Thyroid gland (tissue), 4 donors: Measurements from ENCODE around the gene PARP11. TPM values are rescaled to one million over a fixed set of nuclear protein-coding genes. Genes with fewer than 3 reads are reported as not detected.
"Not testable (repeated sequence)": the region's sequence is repeated elsewhere in the genome, so short reads cannot be mapped to it uniquely, and the experiment has no call there.

Source experiments
- DNase-seq, 2 donors: peaks; one replicate each; pipeline ENCODE4 v3.0.0-alpha.2; 2019
- H3K27ac ChIP-seq, 3 donors: fragments of 200-600 bp; sonication (generic); 1 replicate in 2 of 3; 2 replicates in 1 of 3; pipeline ENCODE4 v1.5.1; 2016 to 2019; ENCODE audit warnings: mild to moderate bottlenecking in 1 of 3, moderate library complexity in 1 of 3
- H3K27me3 ChIP-seq: fragments of 200-600 bp; sonication (generic); one replicate; pipeline ENCODE4 v1.5.1; 2019
- H3K36me3 ChIP-seq, 2 donors: fragments of 200-600 bp; sonication (generic); one replicate each; pipeline ENCODE4 v1.5.1; 2016 to 2019
- H3K4me1 ChIP-seq, 2 donors: fragments of 200-600 bp; sonication (generic); one replicate each; pipeline ENCODE4 v1.5.1; 2017 to 2019
- H3K4me3 ChIP-seq, 3 donors: fragments of 200-600 bp; sonication (generic); replicated peaks in 1 of 3; 1 replicate in 2 of 3; 2 replicates in 1 of 3; pipeline ENCODE4 v1.5.1; 2016; ENCODE audit warnings: mild to moderate bottlenecking in 1 of 3
- H3K9me3 ChIP-seq: fragments of 200-600 bp; sonication (generic); one replicate; pipeline ENCODE4 v1.5.1; 2017
- POLR2A ChIP-seq, 2 donors: fragments of 450-650 bp; IDR thresholded peaks; one replicate each; pipeline ENCODE4 v1.6.1; 2017; ENCODE audit warnings: antibody characterized with exemption in 2 of 2, mild to moderate bottlenecking in 2 of 2, moderate library complexity in 1 of 2
- WGBS, 2 donors: methylation state at CpG; one replicate each; pipeline ENCODE4 v1.1.5; 2017; 5-methylcytosine and 5-hydroxymethylcytosine counted together
- intact Hi-C: fragments of 100-400 bp; cut with DNase I; formaldehyde crosslinking; loops from one replicate; pipeline ENCODE4 v1.15.1; 2023
- total RNA-seq, 4 donors: library from RNA; depleted of rRNA; stranded (reverse); fragments of >200 nt; gene quantifications; one replicate each; pipeline ENCODE4 v1.2.3, GENCODE V29; 2016
- TF ChIP-seq, protein P1 (sequence below), 6 experiments: fragments of 200-600 bp in 3 of 6; fragments of 450-650 bp in 3 of 6; sonication (generic) in 3 of 6; IDR thresholded peaks; one replicate each; pipeline ENCODE4 v1.5.1; 2016 to 2019; ENCODE audit warnings: antibody characterized with exemption in 6 of 6, mild to moderate bottlenecking in 2 of 6, inconsistent platforms in 1 of 6, moderate library complexity in 1 of 6

Gene PARP11
- total RNA-seq, 4 donors from 2014 or later: 8.7 to 26.2 (median 15.4) TPM

DNA sequence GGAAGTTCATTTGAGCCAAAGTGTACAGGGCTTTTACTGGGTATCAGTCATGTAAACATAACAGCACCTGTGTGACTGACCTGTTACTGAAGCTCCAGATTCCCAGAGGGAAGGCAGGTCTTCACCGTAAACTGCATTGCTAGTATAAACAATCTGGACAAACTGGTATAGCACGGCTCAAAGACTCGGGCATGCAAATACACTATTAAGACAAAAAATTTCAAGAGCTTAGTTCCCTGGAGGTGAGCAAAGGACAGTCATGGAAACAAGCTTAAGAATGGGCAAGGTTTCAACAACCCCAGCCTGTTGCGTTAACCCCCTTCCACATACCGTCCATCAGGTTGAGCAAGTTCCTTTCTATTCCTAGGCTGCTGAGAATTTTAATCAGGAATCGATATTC lies 9.4 kb downstream of the PARP11 start:
- intact Hi-C loops: no loop called here
- H3K9me3 ChIP-seq: no peaks in the 10 kb centered on the region
- DNase-seq: peak; percentile 30 to 47
- no peaks in the 10 kb centered on the region for H3K4me1 ChIP-seq
- WGBS, 2 donors: 45 to 47% methylated on average over 6 of the region's 6 CpGs
- H3K27ac ChIP-seq: no peak overlapping the region
- TF ChIP-seq POLR2A (IDR thresholded peaks at IDR 0.05): no peak
- TF ChIP-seq, protein P1, sequence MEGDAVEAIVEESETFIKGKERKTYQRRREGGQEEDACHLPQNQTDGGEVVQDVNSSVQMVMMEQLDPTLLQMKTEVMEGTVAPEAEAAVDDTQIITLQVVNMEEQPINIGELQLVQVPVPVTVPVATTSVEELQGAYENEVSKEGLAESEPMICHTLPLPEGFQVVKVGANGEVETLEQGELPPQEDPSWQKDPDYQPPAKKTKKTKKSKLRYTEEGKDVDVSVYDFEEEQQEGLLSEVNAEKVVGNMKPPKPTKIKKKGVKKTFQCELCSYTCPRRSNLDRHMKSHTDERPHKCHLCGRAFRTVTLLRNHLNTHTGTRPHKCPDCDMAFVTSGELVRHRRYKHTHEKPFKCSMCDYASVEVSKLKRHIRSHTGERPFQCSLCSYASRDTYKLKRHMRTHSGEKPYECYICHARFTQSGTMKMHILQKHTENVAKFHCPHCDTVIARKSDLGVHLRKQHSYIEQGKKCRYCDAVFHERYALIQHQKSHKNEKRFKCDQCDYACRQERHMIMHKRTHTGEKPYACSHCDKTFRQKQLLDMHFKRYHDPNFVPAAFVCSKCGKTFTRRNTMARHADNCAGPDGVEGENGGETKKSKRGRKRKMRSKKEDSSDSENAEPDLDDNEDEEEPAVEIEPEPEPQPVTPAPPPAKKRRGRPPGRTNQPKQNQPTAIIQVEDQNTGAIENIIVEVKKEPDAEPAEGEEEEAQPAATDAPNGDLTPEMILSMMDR (IDR thresholded peaks at IDR 0.05): peak in 1 of 6 experiments; percentile 36
- no peaks in the 10 kb centered on the region for H3K27me3 ChIP-seq
- no peak overlapping the region for H3K4me3 ChIP-seq
- H3K36me3 ChIP-seq: no peaks in the 10 kb centered on the region

DNA sequence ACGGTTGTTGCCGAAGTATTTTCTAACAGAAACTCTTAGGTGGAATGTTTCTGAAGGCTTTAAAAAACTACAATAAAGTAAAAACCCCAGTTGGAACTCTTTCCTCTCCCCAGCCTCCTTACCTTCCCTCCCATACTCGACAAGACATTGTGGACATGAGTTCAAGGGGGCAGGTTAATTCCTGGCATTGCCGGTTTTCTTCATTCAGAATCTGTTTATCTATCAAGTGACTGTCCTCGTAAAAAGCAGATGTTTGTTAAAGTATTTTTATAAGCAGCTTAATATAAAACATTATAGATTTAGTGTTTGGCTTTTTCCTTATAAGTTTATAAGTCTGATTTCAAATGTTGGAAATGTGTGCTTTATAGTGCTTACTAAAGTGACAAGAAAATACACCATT lies 30.7 kb downstream of the PARP11 start:
- no peak for TF ChIP-seq POLR2A (IDR thresholded peaks at IDR 0.05)
- TF ChIP-seq, protein P1 (IDR thresholded peaks at IDR 0.05): no peak

DNA sequence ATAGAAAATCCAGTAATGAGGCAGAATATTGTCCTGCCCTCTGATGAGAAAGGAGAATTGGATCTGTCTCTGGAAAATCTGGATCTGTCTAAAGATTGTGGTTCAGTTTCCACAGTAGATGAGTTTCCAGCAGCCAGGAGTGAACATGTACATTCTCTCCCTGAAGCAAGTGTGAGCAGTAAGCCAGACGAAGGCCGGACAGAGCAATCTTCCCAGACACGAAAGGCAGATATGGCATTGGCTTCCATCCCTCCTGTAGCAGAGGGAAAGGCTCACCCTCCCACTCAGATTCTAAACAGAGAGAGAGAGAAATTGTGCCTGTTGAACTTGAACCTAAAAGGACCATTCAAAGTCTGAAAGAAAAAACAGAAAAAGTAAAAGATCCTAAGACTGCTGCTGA lies 31.4 kb downstream of the PARP11 start:
- TF ChIP-seq POLR2A (IDR thresholded peaks at IDR 0.05): no peak
- TF ChIP-seq, protein P1 (IDR thresholded peaks at IDR 0.05): no peak
- DNase-seq: no peak

More for the DNA sequence above, 30.7 kb downstream of the PARP11 start:
- H3K27me3 ChIP-seq: no peaks in the 10 kb centered on the region
- intact Hi-C loops: no loop called here
- no peak overlapping the region for H3K4me3 ChIP-seq
- H3K4me1 ChIP-seq: no peaks in the 10 kb centered on the region
- no peaks in the 10 kb centered on the region for H3K36me3 ChIP-seq
- DNase-seq: no peak
- WGBS, 2 donors: 96% methylated on average over 5 of the region's 5 CpGs
- no peak overlapping the region for H3K27ac ChIP-seq
- H3K9me3 ChIP-seq: no peaks in the 10 kb centered on the region

DNA sequence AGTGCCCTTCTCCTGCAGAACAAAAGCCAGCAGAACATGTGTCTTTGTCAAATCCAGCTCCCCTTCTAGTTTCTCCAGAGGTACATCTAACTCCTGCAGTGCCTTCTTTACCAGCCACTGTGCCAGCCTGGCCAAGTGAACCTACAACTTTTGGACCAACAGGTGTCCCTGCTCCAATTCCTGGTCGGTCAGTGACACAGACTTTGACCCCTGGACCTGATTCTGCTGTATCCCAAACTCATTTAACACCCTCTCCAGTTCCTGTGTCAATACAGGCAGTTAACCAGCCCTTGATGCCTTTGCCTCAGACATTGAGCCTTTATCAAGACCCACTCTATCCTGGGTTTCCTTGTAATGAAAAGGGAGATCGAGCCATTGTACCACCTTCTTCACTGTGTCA lies 32.4 kb downstream of the PARP11 start:
- H3K4me3 ChIP-seq, DNase-seq, H3K27ac ChIP-seq, H3K36me3 ChIP-seq, H3K27me3 ChIP-seq, H3K4me1 ChIP-seq, intact Hi-C loops, H3K9me3 ChIP-seq: not testable (repeated sequence)
- WGBS, 2 donors: 73 to 82% methylated on average over 2 of the region's 2 CpGs

More for the DNA sequence above, 31.4 kb downstream of the PARP11 start:
- Histone ChIP-seq H3K36me3 (no peaks in the 10 kb centered on the region), H3K9me3 (no peaks in the 10 kb centered on the region), H3K4me1 (no peaks in the 10 kb centered on the region), H3K4me3 (no peak overlapping the region), H3K27ac (no peak overlapping the region), H3K27me3 (no peaks in the 10 kb centered on the region)
- intact Hi-C loops: no loop called here
- 89 to 94% methylated on average over 3 of the region's 3 CpGs for WGBS, 2 donors

DNA sequence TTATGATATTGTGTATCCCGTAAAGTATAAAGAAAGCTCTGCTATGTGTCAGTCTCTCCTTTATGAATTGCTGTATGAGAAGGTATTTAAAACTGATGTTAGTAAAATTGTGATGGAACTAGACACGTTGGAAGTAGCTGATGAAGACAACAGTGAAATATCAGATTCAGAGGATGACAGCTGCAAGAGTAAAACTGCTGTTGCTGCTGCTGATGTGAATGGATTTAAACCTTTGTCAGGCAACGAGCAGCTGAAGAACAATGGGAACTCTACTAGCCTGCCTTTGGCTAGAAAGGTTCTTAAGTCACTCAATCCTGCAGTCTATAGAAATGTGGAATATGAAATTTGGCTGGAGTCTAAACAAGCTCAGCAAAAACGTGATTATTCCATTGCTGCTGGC lies 33.5 kb downstream of the PARP11 start:
- H3K4me1 ChIP-seq, DNase-seq, H3K27ac ChIP-seq, H3K9me3 ChIP-seq, intact Hi-C loops, H3K27me3 ChIP-seq, H3K36me3 ChIP-seq, H3K4me3 ChIP-seq: not testable (repeated sequence)
- WGBS, 2 donors: 91 to 94% methylated on average over 4 of the region's 4 CpGs

DNA sequence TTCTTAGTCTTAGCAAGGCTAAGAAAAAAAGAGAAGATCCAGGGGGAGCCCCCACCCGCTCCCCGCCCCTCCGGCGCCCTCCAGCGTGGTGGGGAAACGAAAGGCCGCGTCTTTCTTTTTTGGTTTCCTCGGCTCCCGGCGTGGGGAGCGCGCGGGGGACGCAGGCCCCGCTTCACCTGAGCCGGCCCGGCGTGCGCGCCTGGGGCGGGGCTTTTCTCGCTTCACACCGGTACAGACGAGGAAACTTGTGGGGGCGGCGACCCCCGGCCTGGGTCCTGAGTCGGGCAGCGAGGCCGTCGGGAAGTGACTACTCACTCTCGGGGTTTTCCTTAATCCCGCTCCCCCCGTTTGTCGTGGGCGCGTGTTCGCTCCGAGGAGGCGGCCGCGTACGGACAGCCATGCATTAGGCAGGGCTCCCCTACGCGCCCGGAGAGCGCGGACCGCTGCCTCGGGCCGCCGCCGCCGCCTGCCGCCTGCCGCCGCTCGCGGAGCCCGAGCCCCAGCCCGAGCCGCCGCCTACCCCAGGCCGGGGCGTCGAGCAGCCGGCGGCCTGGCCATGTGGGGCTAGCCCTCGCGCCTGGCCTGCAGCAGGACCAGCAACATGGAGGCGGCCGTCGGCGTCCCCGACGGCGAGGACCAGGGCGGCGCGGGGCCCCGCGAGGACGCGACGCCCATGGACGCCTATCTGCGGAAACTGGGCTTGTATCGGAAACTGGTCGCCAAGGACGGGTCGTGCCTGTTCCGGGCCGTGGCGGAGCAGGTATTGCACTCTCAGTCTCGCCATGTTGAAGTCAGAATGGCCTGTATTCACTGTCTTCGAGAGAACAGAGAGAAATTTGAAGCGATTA lies 34.3 kb downstream of the PARP11 start:
- H3K9me3 ChIP-seq, H3K4me3 ChIP-seq, H3K4me1 ChIP-seq, H3K27ac ChIP-seq, H3K36me3 ChIP-seq, H3K27me3 ChIP-seq, intact Hi-C loops: not testable (repeated sequence)
- DNase-seq: peak; percentile 2 to 3
- 69 to 72% methylated on average over 45 to 59 of the region's 98 CpGs for WGBS, 2 donors
